ENCODE data around the gene GPR108.
A peak's percentile ranks its signal among the peaks of the same experiment; 100 is the strongest.
"Not testable (repeated sequence)": the region's sequence is repeated elsewhere in the genome, so short reads cannot be mapped to it uniquely, and the experiment has no call there.

The GPR108 gene
- 47.1 to 100 (median 74.1) reads per million in 9 experiments for total RNA-seq

- peaks cover 33 to 36% of the 10 kb centered on the region in 2 donors for H3K4me1 Mint-ChIP-seq (ENCODE audit: low read depth in 2 of 2)
Measured at GRCh38 chr19:6737284-6737872, at the start of gene GPR108. Gene GPR108 (minus strand): TSS chr19:6737580. CDS start chr19:6737576, 4 bp downstream.

GRCh38 chr19:6779206-6779605 is 41.8 kb upstream of the GPR108 start:
- peaks cover 45 to 63% of the 10 kb centered on the region in 2 donors for H3K4me1 Mint-ChIP-seq (ENCODE audit: low read depth in 2 of 2)
- no peaks in the 10 kb centered on the region for H3K27me3 Mint-ChIP-seq
- H3K27ac Mint-ChIP-seq: peak overlapping the region; percentile 62 to 96
- peaks cover 60% of the 10 kb centered on the region for H3K36me3 Mint-ChIP-seq (ENCODE audit: insufficient read depth)
- ATAC-seq (replicated peaks): no peak
- H3K4me3 Mint-ChIP-seq: peak overlapping the region in 1 of 2 donors; percentile 59
- H3K9me3 Mint-ChIP-seq: peaks cover 0 to 7% of the 10 kb centered on the region in 2 donors
- DNase-seq: no peak

More at GRCh38 chr19:6737284-6737872, at the start of gene GPR108:
- ATAC-seq (replicated peaks): peak; percentile 74
- peak within 1 kb of the TSS; percentile 97 to 99 for H3K27ac Mint-ChIP-seq
- peak within 1 kb of the TSS; percentile 87 to 97 for H3K4me3 Mint-ChIP-seq
- H3K9me3 Mint-ChIP-seq: no peaks in the 10 kb centered on the region
- DNase-seq: peak; percentile 99
- no peaks in the 10 kb centered on the region for H3K27me3 Mint-ChIP-seq
- peaks cover 39% of the 10 kb centered on the region for H3K36me3 Mint-ChIP-seq (ENCODE audit: insufficient read depth)

- Mint-ChIP-seq H3K27me3 (no peaks in the 10 kb centered on the region), H3K4me1 (ENCODE audit: low read depth in 2 of 2) (peaks cover 47 to 68% of the 10 kb centered on the region in 2 donors), H3K27ac (peak overlapping the region; percentile 88 to 96), H3K4me3 (peak overlapping the region; percentile 51 to 59), H3K9me3 (peaks cover 0 to 7% of the 10 kb centered on the region in 2 donors), H3K36me3 (ENCODE audit: insufficient read depth) (peaks cover 62% of the 10 kb centered on the region)
- DNase-seq: no peak
- peak; percentile 45 for ATAC-seq (replicated peaks)
Measured at GRCh38 chr19:6778386-6778785, 41.0 kb upstream of the GPR108 start.

GRCh38 chr19:6777434-6777833 is 40.1 kb upstream of the GPR108 start:
- H3K27me3 Mint-ChIP-seq: no peaks in the 10 kb centered on the region
- peak overlapping the region; percentile 51 to 95 for H3K4me3 Mint-ChIP-seq
- no peak for DNase-seq
- no peak for ATAC-seq (replicated peaks)
- H3K36me3 Mint-ChIP-seq (ENCODE audit: insufficient read depth): peaks cover 63% of the 10 kb centered on the region
- H3K9me3 Mint-ChIP-seq: peaks cover 0 to 7% of the 10 kb centered on the region in 2 donors
- peak overlapping the region; percentile 88 to 96 for H3K27ac Mint-ChIP-seq
- H3K4me1 Mint-ChIP-seq (ENCODE audit: low read depth in 2 of 2): peaks cover 46 to 65% of the 10 kb centered on the region in 2 donors

GRCh38 chr19:6776999-6777398 is 39.6 kb upstream of the GPR108 start:
- H3K27ac Mint-ChIP-seq: peak overlapping the region; percentile 88 to 96
- H3K9me3 Mint-ChIP-seq: peaks cover 0 to 7% of the 10 kb centered on the region in 2 donors
- DNase-seq: no peak
- no peak for ATAC-seq (replicated peaks)
- H3K4me1 Mint-ChIP-seq (ENCODE audit: low read depth in 2 of 2): peaks cover 51 to 69% of the 10 kb centered on the region in 2 donors
- H3K27me3 Mint-ChIP-seq: no peaks in the 10 kb centered on the region
- H3K4me3 Mint-ChIP-seq: peak overlapping the region; percentile 15 to 95
- peaks cover 67% of the 10 kb centered on the region for H3K36me3 Mint-ChIP-seq (ENCODE audit: insufficient read depth)

- H3K9me3 Mint-ChIP-seq; DNase-seq; H3K27me3 Mint-ChIP-seq; ATAC-seq (replicated peaks): not testable (repeated sequence)
- H3K27ac Mint-ChIP-seq: peak overlapping the region; percentile 44 to 96
- H3K4me3 Mint-ChIP-seq: peak overlapping the region; percentile 6 to 95
- H3K36me3 Mint-ChIP-seq (ENCODE audit: insufficient read depth): peaks cover 57% of the 10 kb centered on the region
- H3K4me1 Mint-ChIP-seq (ENCODE audit: low read depth in 2 of 2): peaks cover 50 to 69% of the 10 kb centered on the region in 2 donors
Measured at GRCh38 chr19:6776045-6776444, 38.7 kb upstream of the GPR108 start.

- Mint-ChIP-seq H3K27me3 (no peaks in the 10 kb centered on the region), H3K4me3 (peak overlapping the region; percentile 94 to 95), H3K9me3 (peaks cover 0 to 7% of the 10 kb centered on the region in 2 donors), H3K36me3 (ENCODE audit: insufficient read depth) (peaks cover 52% of the 10 kb centered on the region), H3K27ac (peak overlapping the region; percentile 10 to 96), H3K4me1 (ENCODE audit: low read depth in 2 of 2) (peaks cover 51 to 63% of the 10 kb centered on the region in 2 donors)
- no peak for ATAC-seq (replicated peaks)
- DNase-seq: no peak
Measured at GRCh38 chr19:6774821-6775707, 37.7 kb upstream of the GPR108 start.

- DNase-seq (peak in 1 of 3 experiments; percentile 30), ATAC-seq (replicated peaks) (peak; percentile 25)
- Mint-ChIP-seq H3K4me1 (ENCODE audit: low read depth in 2 of 2) (peaks cover 50 to 60% of the 10 kb centered on the region in 2 donors), H3K4me3 (peak overlapping the region; percentile 94 to 95), H3K27ac (peak overlapping the region; percentile 95 to 97), H3K9me3 (peaks cover 0 to 7% of the 10 kb centered on the region in 2 donors), H3K27me3 (no peaks in the 10 kb centered on the region), H3K36me3 (ENCODE audit: insufficient read depth) (peaks cover 48% of the 10 kb centered on the region)
Measured at GRCh38 chr19:6773323-6773931, 36.0 kb upstream of the GPR108 start.

GRCh38 chr19:6772866-6773322 is 35.5 kb upstream of the GPR108 start:
- H3K9me3 Mint-ChIP-seq: peaks cover 0 to 7% of the 10 kb centered on the region in 2 donors
- H3K4me3 Mint-ChIP-seq: peak overlapping the region; percentile 94 to 95
- ATAC-seq (replicated peaks): no peak

GRCh38 chr19:6772028-6772865 is 34.9 kb upstream of the GPR108 start, which contains the start of gene VAV1:
Gene VAV1 (plus strand): TSS chr19:6772708. CDS start chr19:6772808, 100 bp downstream.
- no peaks in the 10 kb centered on the region for H3K27me3 Mint-ChIP-seq
- DNase-seq: peak; percentile 64 to 73 (median 70)
- ATAC-seq (replicated peaks): peak; percentile 53
- H3K36me3 Mint-ChIP-seq (ENCODE audit: insufficient read depth): peaks cover 43% of the 10 kb centered on the region
- peaks cover 0 to 6% of the 10 kb centered on the region in 2 donors for H3K9me3 Mint-ChIP-seq
- peak within 1 kb of the TSS; percentile 95 to 97 for H3K27ac Mint-ChIP-seq
- peak within 1 kb of the TSS; percentile 94 to 95 for H3K4me3 Mint-ChIP-seq
- peaks cover 50 to 59% of the 10 kb centered on the region in 2 donors for H3K4me1 Mint-ChIP-seq (ENCODE audit: low read depth in 2 of 2)

More at GRCh38 chr19:6772866-6773322, 35.5 kb upstream of the GPR108 start:
- Mint-ChIP-seq H3K27ac (peak overlapping the region; percentile 95 to 97), H3K4me1 (ENCODE audit: low read depth in 2 of 2) (peaks cover 50 to 60% of the 10 kb centered on the region in 2 donors), H3K27me3 (no peaks in the 10 kb centered on the region), H3K36me3 (ENCODE audit: insufficient read depth) (peaks cover 42% of the 10 kb centered on the region)
- no peak for DNase-seq

- Mint-ChIP-seq H3K4me1 (ENCODE audit: low read depth in 2 of 2) (peaks cover 49 to 57% of the 10 kb centered on the region in 2 donors), H3K4me3 (peak overlapping the region; percentile 94 to 95), H3K27ac (peak overlapping the region; percentile 95 to 97), H3K36me3 (ENCODE audit: insufficient read depth) (peaks cover 39% of the 10 kb centered on the region)
- not testable (repeated sequence) for H3K9me3 Mint-ChIP-seq; H3K27me3 Mint-ChIP-seq; ATAC-seq (replicated peaks); DNase-seq
Measured at GRCh38 chr19:6771648-6772027, 34.3 kb upstream of the GPR108 start.

GRCh38 chr19:6769006-6769619 is 31.7 kb upstream of the GPR108 start:
- Mint-ChIP-seq H3K36me3 (ENCODE audit: insufficient read depth) (peaks cover 27% of the 10 kb centered on the region), H3K27me3 (no peaks in the 10 kb centered on the region), H3K27ac (peak overlapping the region; percentile 18 to 44), H3K9me3 (no peaks in the 10 kb centered on the region), H3K4me1 (ENCODE audit: low read depth in 2 of 2) (peaks cover 41 to 44% of the 10 kb centered on the region in 2 donors), H3K4me3 (no peak overlapping the region)
- DNase-seq: no peak
- no peak for ATAC-seq (replicated peaks)

All from effector memory CD8-positive, alpha-beta T cell (primary cell).